Sigmoid colon (tissue), 7 donors: ENCODE data around the gene OR5AC2. TPM values are rescaled to one million over a fixed set of nuclear protein-coding genes. Genes with fewer than 3 reads are reported as not detected.

Experiments used
- DNase-seq: peaks from one replicate; pipeline ENCODE4 v3.0.0-alpha.2; 2019
- H3K27ac ChIP-seq, 4 donors: fragments of 200-600 bp; sonication (generic); one replicate each; pipeline ENCODE4 v1.5.1; 2016 to 2019; ENCODE audit warnings: mild to moderate bottlenecking in 1 of 4
- H3K27me3 ChIP-seq, 3 donors: fragments of 200-600 bp; sonication (generic); one replicate each; pipeline ENCODE4 v1.5.1; 2019; ENCODE audit warnings: mild to moderate bottlenecking in 1 of 3
- H3K36me3 ChIP-seq, 4 donors: fragments of 200-600 bp; sonication (generic); one replicate each; pipeline ENCODE4 v1.5.1; 2016 to 2019
- H3K4me1 ChIP-seq, 4 donors: fragments of 200-600 bp; sonication (generic); one replicate each; pipeline ENCODE4 v1.5.1; 2017 to 2019
- H3K4me3 ChIP-seq, 4 donors: fragments of 200-600 bp; sonication (generic); one replicate each; pipeline ENCODE4 v1.5.1; 2017 to 2019; ENCODE audit warnings: mild to moderate bottlenecking in 2 of 4, moderate library complexity in 1 of 4
- H3K9me3 ChIP-seq, 4 donors: fragments of 200-600 bp in 3 of 4; sonication (generic) in 3 of 4; one replicate each; pipeline versions ENCODE4 v1.5.1 to v1.6.1; 2013 to 2019
- EP300 ChIP-seq, 4 donors: sonication (generic); formaldehyde crosslinking; IDR thresholded peaks; one replicate each; pipeline ENCODE4 v1.6.1; 2017; ENCODE audit warnings: antibody characterized with exemption in 4 of 4
- POLR2A ChIP-seq, 2 donors: fragments of 450-650 bp; IDR thresholded peaks; one replicate each; pipeline ENCODE4 v1.6.1; 2016; ENCODE audit warnings: antibody characterized with exemption in 2 of 2, mild to moderate bottlenecking in 2 of 2, moderate library complexity in 2 of 2
- POLR2AphosphoS5 ChIP-seq, 4 donors: sonication (generic); formaldehyde crosslinking; IDR thresholded peaks; one replicate each; pipeline ENCODE4 v1.6.1; 2017; ENCODE audit warnings: antibody characterized with exemption in 4 of 4
- WGBS, 2 donors: extraction: QIAGEN DNeasy Blood & Tissue Kit; methylation state at CpG; one replicate each; pipeline ENCODE4 v1.1.7; 2013; 5-methylcytosine and 5-hydroxymethylcytosine counted together
- intact Hi-C: fragments of 100-400 bp; cut with DNase I; formaldehyde crosslinking; loops from one replicate; pipeline ENCODE4 v1.15.1; 2023
- polyA plus RNA-seq, 3 donors: library from polyadenylated mRNA; stranded (reverse); fragments of 200-250 nt; gene quantifications; one replicate each; pipeline ENCODE4 v1.2.3, GENCODE V29; 2013
- total RNA-seq, 4 donors: library from RNA; depleted of rRNA; stranded (reverse); fragments of >200 nt; gene quantifications; one replicate each; pipeline ENCODE4 v1.1.0, GENCODE V29; 2016
- TF ChIP-seq, protein P1 (sequence below), 4 experiments: fragments of 450-650 bp in 3 of 4; fragments of 200-600 bp in 1 of 4; IDR thresholded peaks; one replicate each; pipeline ENCODE4 v1.5.1; 2016 to 2019; ENCODE audit warnings: antibody characterized with exemption in 4 of 4, mild to moderate bottlenecking in 3 of 4, moderate library complexity in 2 of 4
- donor health status: healthy with polysubstance abuse.
- donor health status: Bipolar disorder and iron deficiency.
- donor health status: healthy.

Gene OR5AC2
- total and polyA plus RNA-seq, 7 donors: not detected

DNA sequence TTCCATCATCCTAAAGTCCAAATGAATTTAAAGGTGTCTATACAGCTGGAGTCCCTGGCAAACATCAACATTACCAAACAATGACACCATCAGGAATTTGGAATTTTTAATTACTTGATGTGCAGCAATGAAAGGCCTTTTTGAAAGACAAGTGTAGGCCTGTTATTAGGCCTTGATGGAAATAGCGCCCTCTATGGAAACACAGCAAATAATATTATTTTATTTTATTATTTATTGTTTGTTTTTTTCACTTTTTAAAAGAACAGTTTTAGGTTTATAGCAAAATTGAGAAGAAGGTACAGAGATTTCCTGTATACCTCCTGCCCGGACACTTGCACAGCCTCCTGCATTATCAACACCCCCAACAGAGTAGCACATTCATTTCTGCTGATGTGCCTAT, 18.1 kb upstream of the OR5AC2 start:
- Histone ChIP-seq H3K27me3 (no peaks in the 10 kb centered on the region), H3K9me3 (no peaks in the 10 kb centered on the region), H3K4me1 (no peaks in the 10 kb centered on the region), H3K27ac (no peak overlapping the region), H3K36me3 (no peaks in the 10 kb centered on the region), H3K4me3 (no peak overlapping the region)
- TF ChIP-seq EP300 (IDR thresholded peaks at IDR 0.05) (no peak), POLR2AphosphoS5 (IDR thresholded peaks at IDR 0.05) (no peak), POLR2A (IDR thresholded peaks at IDR 0.05) (no peak)
- TF ChIP-seq, protein P1, sequence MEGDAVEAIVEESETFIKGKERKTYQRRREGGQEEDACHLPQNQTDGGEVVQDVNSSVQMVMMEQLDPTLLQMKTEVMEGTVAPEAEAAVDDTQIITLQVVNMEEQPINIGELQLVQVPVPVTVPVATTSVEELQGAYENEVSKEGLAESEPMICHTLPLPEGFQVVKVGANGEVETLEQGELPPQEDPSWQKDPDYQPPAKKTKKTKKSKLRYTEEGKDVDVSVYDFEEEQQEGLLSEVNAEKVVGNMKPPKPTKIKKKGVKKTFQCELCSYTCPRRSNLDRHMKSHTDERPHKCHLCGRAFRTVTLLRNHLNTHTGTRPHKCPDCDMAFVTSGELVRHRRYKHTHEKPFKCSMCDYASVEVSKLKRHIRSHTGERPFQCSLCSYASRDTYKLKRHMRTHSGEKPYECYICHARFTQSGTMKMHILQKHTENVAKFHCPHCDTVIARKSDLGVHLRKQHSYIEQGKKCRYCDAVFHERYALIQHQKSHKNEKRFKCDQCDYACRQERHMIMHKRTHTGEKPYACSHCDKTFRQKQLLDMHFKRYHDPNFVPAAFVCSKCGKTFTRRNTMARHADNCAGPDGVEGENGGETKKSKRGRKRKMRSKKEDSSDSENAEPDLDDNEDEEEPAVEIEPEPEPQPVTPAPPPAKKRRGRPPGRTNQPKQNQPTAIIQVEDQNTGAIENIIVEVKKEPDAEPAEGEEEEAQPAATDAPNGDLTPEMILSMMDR (IDR thresholded peaks at IDR 0.05): no peak
- whole genome bisulfite sequencing, 2 donors: 32 to 63% methylated on average over 2 of the region's 2 CpGs
- intact Hi-C loops: no loop called here
- DNase-seq: no peak

DNA sequence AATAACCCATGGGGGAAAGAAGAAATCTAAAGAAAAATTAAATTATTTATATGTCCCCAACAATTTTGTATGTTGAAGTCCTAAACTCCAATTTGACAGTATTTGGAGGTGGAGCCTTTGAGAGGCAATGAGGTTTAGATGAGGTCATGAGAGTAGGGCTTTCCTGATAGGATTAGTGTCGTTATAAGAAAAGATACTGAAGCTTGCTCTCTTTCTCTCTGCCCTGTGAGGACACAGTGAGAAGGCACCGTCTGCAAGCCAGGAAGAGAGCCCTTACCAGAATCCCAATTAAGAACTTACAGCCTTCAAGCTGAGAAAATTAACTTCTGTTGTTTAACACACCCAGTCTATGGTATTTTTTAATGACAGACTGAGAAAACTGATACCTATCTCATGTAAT, 16.1 kb upstream of the OR5AC2 start:
- no peaks in the 10 kb centered on the region for H3K36me3 ChIP-seq

DNA sequence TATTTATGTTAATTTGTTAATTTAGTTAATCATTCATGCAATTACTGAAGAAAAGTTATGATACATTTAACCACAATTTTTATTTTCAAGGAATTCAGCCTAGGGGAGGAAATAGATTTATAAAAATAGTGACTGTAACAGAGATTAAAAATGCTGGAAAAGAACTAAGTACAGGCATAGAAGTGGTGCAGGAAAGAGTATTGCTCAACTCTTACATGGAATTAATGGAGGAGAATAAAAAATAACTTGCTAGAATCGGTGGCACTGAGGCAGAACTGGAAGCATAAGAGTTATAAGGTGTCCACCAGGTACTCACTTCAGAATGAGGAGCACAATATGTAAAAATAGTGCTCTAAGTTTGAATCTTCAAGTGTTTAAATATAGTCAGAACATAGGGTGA, 13.5 kb upstream of the OR5AC2 start:
- Histone ChIP-seq H3K4me1 (no peaks in the 10 kb centered on the region), H3K4me3 (no peak overlapping the region), H3K36me3 (no peaks in the 10 kb centered on the region), H3K9me3 (no peaks in the 10 kb centered on the region), H3K27ac (no peak overlapping the region), H3K27me3 (no peaks in the 10 kb centered on the region)
- TF ChIP-seq POLR2AphosphoS5 (IDR thresholded peaks at IDR 0.05): no peak
- no peak for TF ChIP-seq EP300 (IDR thresholded peaks at IDR 0.05)
- TF ChIP-seq, protein P1 (IDR thresholded peaks at IDR 0.05): no peak
- TF ChIP-seq POLR2A (IDR thresholded peaks at IDR 0.05): no peak
- intact Hi-C loops: no loop called here
- DNase-seq: no peak
- WGBS, 2 donors: 11 to 30% methylated on average over 1 of the region's 1 CpG

More for the DNA sequence above, 16.1 kb upstream of the OR5AC2 start:
- no peak for TF ChIP-seq EP300 (IDR thresholded peaks at IDR 0.05)
- TF ChIP-seq, protein P1 (IDR thresholded peaks at IDR 0.05): no peak
- WGBS, 2 donors: 15 to 36% methylated on average over 2 of the region's 2 CpGs
- DNase-seq: no peak
- intact Hi-C loops: no loop called here
- no peaks in the 10 kb centered on the region for H3K4me1 ChIP-seq
- H3K9me3 ChIP-seq: no peaks in the 10 kb centered on the region
- no peak overlapping the region for H3K27ac ChIP-seq
- H3K27me3 ChIP-seq: no peaks in the 10 kb centered on the region
- H3K4me3 ChIP-seq: no peak overlapping the region

DNA sequence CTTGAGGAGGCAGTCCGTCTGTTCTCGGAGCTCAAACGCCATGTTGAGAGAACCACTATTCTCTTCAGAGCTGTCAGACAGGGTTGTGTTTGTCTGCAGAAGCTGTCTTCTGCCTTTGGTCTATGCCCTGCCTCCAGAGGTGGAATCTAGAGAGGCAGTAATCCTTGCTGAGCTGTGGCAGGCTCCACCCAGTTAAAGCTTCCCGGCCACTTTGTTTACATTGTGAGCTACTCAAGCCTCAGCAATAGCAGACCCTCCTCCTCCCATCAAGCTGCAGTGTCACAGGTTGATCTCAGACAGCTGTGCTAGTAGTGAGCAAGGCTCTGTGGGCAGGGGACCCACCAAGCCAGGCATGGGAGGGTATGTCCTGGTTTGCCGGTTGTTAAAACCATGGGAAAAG, 8.9 kb downstream of the OR5AC2 start:
- 65 to 69% methylated on average over 5 of the region's 5 CpGs for WGBS, 2 donors
- H3K4me1 ChIP-seq: no peaks in the 10 kb centered on the region
- no peak overlapping the region for H3K4me3 ChIP-seq
- H3K27me3 ChIP-seq: no peaks in the 10 kb centered on the region
- intact Hi-C loops: no loop called here
- no peak overlapping the region for H3K27ac ChIP-seq
- H3K36me3 ChIP-seq: no peaks in the 10 kb centered on the region
- DNase-seq: no peak
- TF ChIP-seq, protein P1 (IDR thresholded peaks at IDR 0.05): no peak
- TF ChIP-seq EP300 (IDR thresholded peaks at IDR 0.05) (no peak), POLR2A (IDR thresholded peaks at IDR 0.05) (no peak), POLR2AphosphoS5 (IDR thresholded peaks at IDR 0.05) (no peak)
- H3K9me3 ChIP-seq: no peaks in the 10 kb centered on the region

DNA sequence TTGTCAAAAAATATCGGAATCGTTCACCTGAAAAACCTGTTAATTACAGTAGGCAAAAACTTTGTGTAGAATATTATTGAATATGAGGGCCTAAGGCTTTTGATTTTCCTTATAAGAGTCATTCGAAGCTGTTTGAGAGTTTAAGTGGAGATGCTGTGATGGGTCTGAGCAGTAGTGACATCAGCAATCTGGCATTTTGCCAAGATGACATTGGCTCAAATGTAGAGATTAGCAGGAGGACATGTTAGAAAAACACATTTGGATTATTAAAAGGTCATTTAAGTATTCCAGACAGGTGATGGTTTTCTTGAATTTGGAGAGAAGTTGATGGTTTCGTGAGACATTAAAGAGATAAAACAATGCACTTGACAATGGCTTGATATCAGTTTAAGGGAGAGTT, 12.9 kb downstream of the OR5AC2 start:
- Histone ChIP-seq H3K9me3 (no peaks in the 10 kb centered on the region), H3K36me3 (no peaks in the 10 kb centered on the region), H3K27ac (no peak overlapping the region), H3K27me3 (no peaks in the 10 kb centered on the region), H3K4me1 (no peaks in the 10 kb centered on the region), H3K4me3 (no peak overlapping the region)
- intact Hi-C loops: no loop called here
- 79 to 82% methylated on average over 4 of the region's 4 CpGs for WGBS, 2 donors
- TF ChIP-seq, protein P1 (IDR thresholded peaks at IDR 0.05): no peak
- TF ChIP-seq EP300 (IDR thresholded peaks at IDR 0.05): no peak
- no peak for TF ChIP-seq POLR2AphosphoS5 (IDR thresholded peaks at IDR 0.05)
- no peak for TF ChIP-seq POLR2A (IDR thresholded peaks at IDR 0.05)
- DNase-seq: no peak
